HG02884 (cell line): ENCODE results near the gene BABAM2.

Experiments
- ATAC-seq: cut with Tn5 transposase; IDR thresholded peaks from one replicate; pipeline ENCODE4 v1.9.1; 2021; ENCODE audit warnings: mild to moderate bottlenecking, moderate library complexity; ENCODE audit not compliant: unreplicated experiment

BABAM2 gene

GRCh38 chr2:27906074-27906473, 15.5 kb downstream of the BABAM2 start:
- ATAC-seq: no peak

- no peak for ATAC-seq
Observed at GRCh38 chr2:27907547-27907946, 17.0 kb downstream of the BABAM2 start.

- no peak for ATAC-seq
Observed at GRCh38 chr2:27909901-27910300, 19.4 kb downstream of the BABAM2 start.

GRCh38 chr2:27911458-27912210, 21.1 kb downstream of the BABAM2 start:
- ATAC-seq: no peak

GRCh38 chr2:27912512-27912911, 22.0 kb downstream of the BABAM2 start:
- ATAC-seq: no peak

GRCh38 chr2:27914041-27914804, 23.7 kb downstream of the BABAM2 start:
- ATAC-seq: no peak

- no peak for ATAC-seq
Observed at GRCh38 chr2:27914805-27915175, 24.3 kb downstream of the BABAM2 start.

- ATAC-seq: no peak
Observed at GRCh38 chr2:27915191-27915590, 24.7 kb downstream of the BABAM2 start.

- no peak for ATAC-seq
Observed at GRCh38 chr2:27915874-27916273, 25.3 kb downstream of the BABAM2 start.

- ATAC-seq: no peak
Observed at GRCh38 chr2:27916293-27916995, 25.9 kb downstream of the BABAM2 start.

- ATAC-seq: no peak
Observed at GRCh38 chr2:27920148-27920885, 29.8 kb downstream of the BABAM2 start.

GRCh38 chr2:27921424-27921823, 30.9 kb downstream of the BABAM2 start:
- no peak for ATAC-seq

- no peak for ATAC-seq
Observed at GRCh38 chr2:27921880-27922547, 31.5 kb downstream of the BABAM2 start.

GRCh38 chr2:27922842-27923241, 32.3 kb downstream of the BABAM2 start:
- no peak for ATAC-seq

- ATAC-seq: no peak
Observed at GRCh38 chr2:27925766-27926472, 35.4 kb downstream of the BABAM2 start.

GRCh38 chr2:27929916-27930486, 39.5 kb downstream of the BABAM2 start:
- ATAC-seq: no peak

GRCh38 chr2:27931361-27931950, 40.9 kb downstream of the BABAM2 start:
- ATAC-seq: no peak

GRCh38 chr2:27932396-27932795, 41.9 kb downstream of the BABAM2 start:
- no peak for ATAC-seq

GRCh38 chr2:27935026-27935425, 44.5 kb downstream of the BABAM2 start:
- no peak for ATAC-seq
